ENCODE results near the gene ZNF608. TPM values are rescaled to one million over a fixed set of nuclear protein-coding genes. Genes with fewer than 3 reads are reported as not detected.

Gene ZNF608
- total RNA-seq, 3 donors from 2014 or later: 15.7 to 82.1 (median 58.7) TPM

DNA sequence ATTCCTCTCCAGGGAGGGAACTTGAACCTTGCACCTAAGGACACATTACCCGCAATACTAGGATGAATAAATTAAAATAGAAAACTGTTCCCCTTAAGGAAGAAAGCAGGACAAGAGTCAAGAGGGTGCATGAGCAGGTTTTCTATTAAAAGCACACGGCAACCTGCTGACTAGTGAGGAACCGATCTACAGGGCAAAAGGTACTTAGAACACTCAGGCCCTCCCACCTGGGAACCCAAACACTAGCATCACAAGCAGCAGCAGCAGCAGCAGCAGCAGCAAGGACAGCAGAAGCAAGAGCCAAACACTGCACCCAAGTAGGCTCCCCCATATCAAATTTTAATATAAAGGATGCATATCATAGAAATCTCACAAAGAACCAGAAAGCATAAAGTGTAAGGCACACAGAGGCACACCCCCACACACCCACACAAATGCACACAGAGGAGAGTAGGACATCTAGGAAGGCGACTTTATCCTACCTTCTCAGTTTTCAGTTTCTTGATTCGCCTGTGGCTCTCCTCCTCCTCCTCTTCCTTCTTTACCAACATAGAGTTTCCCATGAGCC is 2.8 kb downstream of the ZNF608 start:
- Histone ChIP-seq H3K9me3 (no peaks in the 10 kb centered on the region), H3K27ac (peak overlapping the region; percentile 97 to 98), H3K27me3 (no peaks in the 10 kb centered on the region), H3K36me3 (no peaks in the 10 kb centered on the region), H3K4me3 (peak overlapping the region; percentile 50 to 77 (median 70)), H3K4me1 (peaks cover 0 to 19% of the 10 kb centered on the region in 2 donors)
- TF ChIP-seq POLR2A (IDR thresholded peaks at IDR 0.05): no peak
- TF ChIP-seq, protein P1, sequence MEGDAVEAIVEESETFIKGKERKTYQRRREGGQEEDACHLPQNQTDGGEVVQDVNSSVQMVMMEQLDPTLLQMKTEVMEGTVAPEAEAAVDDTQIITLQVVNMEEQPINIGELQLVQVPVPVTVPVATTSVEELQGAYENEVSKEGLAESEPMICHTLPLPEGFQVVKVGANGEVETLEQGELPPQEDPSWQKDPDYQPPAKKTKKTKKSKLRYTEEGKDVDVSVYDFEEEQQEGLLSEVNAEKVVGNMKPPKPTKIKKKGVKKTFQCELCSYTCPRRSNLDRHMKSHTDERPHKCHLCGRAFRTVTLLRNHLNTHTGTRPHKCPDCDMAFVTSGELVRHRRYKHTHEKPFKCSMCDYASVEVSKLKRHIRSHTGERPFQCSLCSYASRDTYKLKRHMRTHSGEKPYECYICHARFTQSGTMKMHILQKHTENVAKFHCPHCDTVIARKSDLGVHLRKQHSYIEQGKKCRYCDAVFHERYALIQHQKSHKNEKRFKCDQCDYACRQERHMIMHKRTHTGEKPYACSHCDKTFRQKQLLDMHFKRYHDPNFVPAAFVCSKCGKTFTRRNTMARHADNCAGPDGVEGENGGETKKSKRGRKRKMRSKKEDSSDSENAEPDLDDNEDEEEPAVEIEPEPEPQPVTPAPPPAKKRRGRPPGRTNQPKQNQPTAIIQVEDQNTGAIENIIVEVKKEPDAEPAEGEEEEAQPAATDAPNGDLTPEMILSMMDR (IDR thresholded peaks at IDR 0.05): no peak
- TF ChIP-seq POLR2AphosphoS5 (IDR thresholded peaks at IDR 0.05): no peak
- intact Hi-C loops (cut with DNase I; ENCODE audit: low total_unique reads): no loop called here
- no peak for DNase-seq (ENCODE audit: low spot score in 2 of 2)

DNA sequence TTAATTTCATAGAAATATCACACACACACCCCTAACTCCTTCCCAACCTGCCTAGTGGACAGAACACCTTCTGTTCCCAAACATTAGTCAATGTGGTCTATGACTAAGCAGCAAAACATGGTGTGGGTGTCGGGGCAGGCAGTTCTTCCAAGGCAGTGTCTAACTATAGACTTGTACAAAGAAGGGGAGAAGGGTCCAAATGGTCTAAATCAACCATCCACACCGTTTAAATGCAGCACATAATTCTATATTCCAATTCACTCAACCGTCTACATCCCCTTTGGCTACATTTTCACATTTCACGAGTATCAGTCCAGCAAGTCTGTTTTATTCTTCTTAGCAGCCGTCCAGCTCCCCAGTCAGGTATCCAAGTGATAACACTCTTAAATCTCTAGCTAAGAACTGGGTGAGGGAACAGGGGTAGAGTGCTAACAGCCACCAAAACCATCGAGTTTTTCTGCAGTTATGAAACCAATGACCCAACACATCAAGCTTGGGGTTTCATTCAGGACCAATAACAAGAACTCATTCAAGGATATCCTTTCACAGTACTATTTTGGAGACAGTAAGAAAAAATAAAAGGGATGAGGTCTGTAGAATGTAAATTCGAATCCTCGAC is 3.3 kb downstream of the ZNF608 start:
- Histone ChIP-seq H3K27me3 (no peaks in the 10 kb centered on the region), H3K9me3 (no peaks in the 10 kb centered on the region), H3K4me1 (peaks cover 0 to 25% of the 10 kb centered on the region in 2 donors), H3K27ac (peak overlapping the region; percentile 97 to 98), H3K36me3 (no peaks in the 10 kb centered on the region), H3K4me3 (peak overlapping the region; percentile 50 to 77 (median 70))
- peak in 1 of 3 donors; percentile 67 for TF ChIP-seq POLR2AphosphoS5 (IDR thresholded peaks at IDR 0.05)
- TF ChIP-seq, protein P1 (IDR thresholded peaks at IDR 0.05): no peak
- intact Hi-C loops (cut with DNase I; ENCODE audit: low total_unique reads): no loop called here
- DNase-seq (ENCODE audit: low spot score in 2 of 2): peak in 1 of 2 donors; percentile 75

DNA sequence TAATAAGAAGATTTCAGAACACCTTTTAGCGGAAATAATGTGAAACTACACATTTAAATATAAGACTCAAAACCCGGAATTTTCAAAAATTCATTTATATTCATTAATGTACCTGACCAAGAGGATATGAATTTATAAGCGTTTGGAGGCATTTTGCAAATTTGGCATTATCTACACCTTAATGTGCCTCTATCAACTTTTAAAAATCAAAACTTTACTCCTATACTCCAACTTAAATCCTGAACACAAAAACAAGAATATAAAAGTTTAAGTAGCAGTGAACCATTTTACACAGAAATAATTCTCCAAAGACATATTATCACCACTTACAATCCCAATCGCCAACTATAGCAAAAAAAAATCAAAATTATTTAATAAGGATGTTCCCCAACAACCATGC is 3.9 kb downstream of the ZNF608 start:
- no peak for TF ChIP-seq POLR2A (IDR thresholded peaks at IDR 0.05)
- H3K27ac ChIP-seq: peak overlapping the region; percentile 97 to 98
- DNase-seq (ENCODE audit: low spot score in 2 of 2): no peak
- H3K4me3 ChIP-seq: peak overlapping the region; percentile 50 to 77 (median 70)
- no peaks in the 10 kb centered on the region for H3K9me3 ChIP-seq
- H3K27me3 ChIP-seq: no peaks in the 10 kb centered on the region
- peaks cover 0 to 27% of the 10 kb centered on the region in 2 donors for H3K4me1 ChIP-seq
- no peaks in the 10 kb centered on the region for H3K36me3 ChIP-seq
- intact Hi-C loops (cut with DNase I; ENCODE audit: low total_unique reads): no loop called here

DNA sequence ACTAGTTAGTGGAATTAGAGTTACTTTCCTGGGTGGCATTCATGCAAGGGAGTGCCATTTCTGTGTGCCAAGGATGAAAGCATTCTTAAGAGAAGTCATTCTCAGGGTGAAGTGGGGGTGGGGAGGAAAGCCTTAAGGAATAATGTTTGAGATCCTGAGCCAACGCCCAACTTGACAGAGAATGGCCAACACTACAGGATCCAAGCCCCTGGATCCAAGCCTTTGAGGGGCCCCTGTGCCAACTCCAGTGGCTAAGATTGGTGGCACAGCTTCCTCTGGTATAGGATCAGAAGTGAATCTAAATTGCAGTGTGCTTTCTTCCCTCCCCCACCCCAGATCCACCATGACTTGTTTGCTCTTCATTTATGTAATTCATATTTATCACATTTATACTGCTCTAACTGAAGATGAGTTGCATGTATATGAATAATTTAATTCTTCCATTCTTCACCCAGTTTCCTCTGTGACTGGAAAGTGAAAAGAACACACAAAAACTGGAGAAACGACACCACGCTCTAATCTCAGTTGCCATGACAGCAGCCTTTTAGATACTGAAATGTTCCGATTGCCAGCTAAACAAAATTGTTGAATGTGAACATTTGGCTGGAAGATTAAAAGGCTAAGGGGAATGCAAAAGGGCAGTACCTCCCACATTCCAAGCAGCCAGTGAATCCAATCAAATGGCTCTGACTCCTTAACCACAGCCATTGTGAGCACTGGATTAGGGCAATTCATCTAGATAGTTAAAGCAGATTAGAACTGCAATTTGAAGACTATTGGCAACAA is 4.5 kb downstream of the ZNF608 start:
- no peaks in the 10 kb centered on the region for H3K27me3 ChIP-seq
- H3K36me3 ChIP-seq: no peaks in the 10 kb centered on the region
- peaks cover 0 to 27% of the 10 kb centered on the region in 2 donors for H3K4me1 ChIP-seq
- H3K4me3 ChIP-seq: peak overlapping the region in 2 of 3 donors; percentile 70 to 77
- no peak for DNase-seq (ENCODE audit: low spot score in 2 of 2)
- intact Hi-C loops (cut with DNase I; ENCODE audit: low total_unique reads): no loop called here
- no peaks in the 10 kb centered on the region for H3K9me3 ChIP-seq
- TF ChIP-seq POLR2AphosphoS5 (IDR thresholded peaks at IDR 0.05) (no peak), POLR2A (IDR thresholded peaks at IDR 0.05) (no peak)
- TF ChIP-seq, protein P1 (IDR thresholded peaks at IDR 0.05): no peak
- peak overlapping the region; percentile 97 to 98 for H3K27ac ChIP-seq

DNA sequence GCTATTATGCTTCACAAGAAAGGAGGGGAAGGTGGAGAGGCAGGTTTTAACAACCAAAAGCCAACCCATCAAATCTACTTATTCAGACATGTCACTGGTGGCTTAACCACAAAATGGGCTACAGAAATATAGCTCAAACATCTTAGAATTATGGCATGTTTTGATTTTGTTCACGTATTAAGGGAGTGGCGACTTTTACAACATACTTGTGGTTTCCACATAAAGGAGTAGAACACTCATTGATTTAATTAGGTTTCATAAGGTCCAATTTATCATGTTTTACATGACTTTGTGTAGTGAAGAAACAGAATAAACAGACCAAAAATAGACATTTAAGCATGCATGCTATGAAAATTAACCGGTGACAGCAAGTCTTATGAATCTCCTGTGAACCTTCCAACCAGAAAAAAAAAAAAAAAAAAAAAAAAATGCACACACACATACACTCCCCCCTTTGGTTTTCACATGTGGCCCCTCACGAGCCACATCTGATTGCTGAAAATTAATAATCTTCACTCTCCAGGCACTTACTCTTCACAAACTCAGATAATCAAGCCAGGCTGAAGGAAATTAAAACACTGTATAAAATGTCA is 5.4 kb downstream of the ZNF608 start:
- peak overlapping the region; percentile 97 to 98 for H3K27ac ChIP-seq
- TF ChIP-seq, protein P1 (IDR thresholded peaks at IDR 0.05): no peak
- TF ChIP-seq POLR2A (IDR thresholded peaks at IDR 0.05) (no peak), POLR2AphosphoS5 (IDR thresholded peaks at IDR 0.05) (no peak)
- H3K4me1 ChIP-seq: peaks cover 0 to 27% of the 10 kb centered on the region in 2 donors
- intact Hi-C loops (cut with DNase I; ENCODE audit: low total_unique reads): no loop called here
- peak overlapping the region in 1 of 3 donors; percentile 77 for H3K4me3 ChIP-seq
- H3K36me3 ChIP-seq: no peaks in the 10 kb centered on the region
- no peaks in the 10 kb centered on the region for H3K9me3 ChIP-seq
- DNase-seq (ENCODE audit: low spot score in 2 of 2): no peak
- H3K27me3 ChIP-seq: no peaks in the 10 kb centered on the region
